ENCODE results near the gene TRPV6.

The TRPV6 gene

DNA sequence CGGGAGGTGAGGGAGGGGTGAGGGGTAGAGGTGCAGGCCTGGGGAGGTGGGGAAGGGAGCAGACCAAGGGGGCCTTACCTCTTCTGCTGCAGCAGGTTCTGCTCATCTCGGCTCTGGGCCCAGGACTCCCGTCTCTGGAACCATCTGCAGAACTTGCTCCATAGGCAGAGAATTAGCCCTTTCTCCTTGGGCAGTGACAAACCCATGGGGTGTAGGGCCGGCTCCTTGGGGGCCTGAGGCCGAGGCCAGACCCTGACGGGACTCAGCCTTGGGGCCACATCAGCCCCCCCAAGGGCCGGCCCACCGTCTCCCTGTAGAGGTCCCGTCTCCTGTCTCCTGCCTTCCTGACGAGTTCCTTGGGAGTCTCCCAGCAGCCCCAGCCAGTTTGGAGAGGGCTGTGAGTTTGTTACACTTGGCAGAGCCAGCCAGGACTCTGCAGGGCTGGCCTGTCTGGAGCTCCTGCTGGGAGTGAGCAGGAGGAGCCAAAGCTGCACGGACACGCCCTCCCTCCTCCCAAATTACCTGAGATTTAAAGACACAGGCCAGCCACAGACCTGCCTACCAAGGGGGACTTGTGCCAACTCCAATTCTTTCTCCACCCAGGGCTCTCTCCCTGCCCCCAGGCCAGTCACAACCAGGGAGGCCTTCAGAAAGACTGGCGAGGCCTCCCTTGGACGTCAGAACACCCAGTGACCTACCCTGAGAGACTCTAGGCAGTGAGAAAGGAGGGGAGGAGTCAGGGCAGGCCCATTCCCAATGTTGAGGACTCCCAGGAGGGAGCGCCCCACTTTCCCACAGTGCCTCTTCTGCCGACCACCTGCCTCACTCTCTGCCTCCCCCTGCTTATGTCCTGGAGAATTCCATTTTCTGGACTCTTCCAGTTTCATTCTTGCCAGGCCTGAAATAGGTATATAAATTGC is at the start of gene TRPV6:
Gene TRPV6 (minus strand): TSS at position 435 of the 920 bp plus-strand sequence.
- H3K36me3 ChIP-seq (ENCODE audit: insufficient read depth, low read length) = no peaks in the 10 kb centered on the region
- no peaks in the 10 kb centered on the region for H3K4me1 ChIP-seq (ENCODE audit: insufficient read depth, low read length)
- no peak within 1 kb of the TSS for H2AFZ ChIP-seq (ENCODE audit: low read depth, low read length)
- H3K27me3 ChIP-seq (ENCODE audit: insufficient read depth, low read length) = no peaks in the 10 kb centered on the region
- H3K9me3 ChIP-seq (ENCODE audit: low read length) = no peaks in the 10 kb centered on the region
- no peak within 1 kb of the TSS for H3K4me3 ChIP-seq (ENCODE audit: low read length)

DNA sequence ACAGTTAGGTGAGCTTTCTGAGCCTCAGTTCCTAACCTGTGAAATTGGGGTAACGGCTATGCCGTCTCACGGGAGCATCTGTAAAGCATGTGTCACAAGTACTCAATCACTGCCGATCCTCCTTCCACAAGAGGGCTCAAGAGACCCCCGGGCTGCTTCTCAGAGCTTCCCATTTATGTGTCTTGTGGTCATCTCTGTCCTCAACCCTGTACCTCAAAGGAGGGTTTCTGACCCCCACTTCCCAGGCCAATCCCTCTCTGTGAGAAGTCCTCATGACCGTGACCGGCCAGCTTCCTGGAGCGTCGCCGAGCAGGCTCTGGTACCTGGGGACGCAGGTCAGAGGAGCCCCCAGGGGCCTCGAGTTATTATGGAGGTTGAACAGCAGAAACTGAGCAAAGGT is 48.5 kb upstream of the TRPV6 start:
- no peak overlapping the region for H3K4me3 ChIP-seq (ENCODE audit: low read length)
- H2AFZ ChIP-seq (ENCODE audit: low read depth, low read length) = no peak overlapping the region
- H3K9me3 ChIP-seq (ENCODE audit: low read length) = no peaks in the 10 kb centered on the region
- no peaks in the 10 kb centered on the region for H3K36me3 ChIP-seq (ENCODE audit: insufficient read depth, low read length)
- H3K4me1 ChIP-seq (ENCODE audit: insufficient read depth, low read length) = no peaks in the 10 kb centered on the region
- H3K27me3 ChIP-seq (ENCODE audit: insufficient read depth, low read length) = no peaks in the 10 kb centered on the region

DNA sequence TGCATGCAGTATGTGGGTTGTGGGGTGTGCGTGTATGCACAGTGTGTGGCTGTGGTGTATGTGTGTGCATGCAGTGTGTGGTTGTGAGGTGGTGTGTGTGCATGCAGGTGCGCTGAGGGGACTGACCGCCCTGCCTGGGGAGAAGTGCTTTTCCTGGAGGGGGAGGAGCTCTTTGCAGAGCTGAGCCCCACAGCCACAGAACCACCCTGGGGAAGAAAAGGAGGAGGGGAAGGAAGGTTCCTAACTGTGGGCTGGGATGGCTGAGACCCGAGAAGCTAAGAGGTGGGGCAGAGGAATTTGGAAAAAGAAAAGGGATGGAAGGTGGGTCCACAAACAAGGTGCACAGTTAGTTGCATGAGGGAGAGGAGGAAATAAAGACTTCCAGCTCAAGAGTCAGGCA is 48.1 kb upstream of the TRPV6 start, which contains the start of gene TRPV5:
Gene TRPV5 (minus strand): TSS at position 123 of the 400 bp plus-strand sequence. CDS start 287 bp downstream, outside the sequence.
- Histone ChIP-seq H3K4me1 (ENCODE audit: insufficient read depth, low read length) (no peaks in the 10 kb centered on the region), H2AFZ (ENCODE audit: low read depth, low read length) (no peak within 1 kb of the TSS), H3K36me3 (ENCODE audit: insufficient read depth, low read length) (no peaks in the 10 kb centered on the region), H3K4me3 (ENCODE audit: low read length) (no peak within 1 kb of the TSS), H3K9me3 (ENCODE audit: low read length) (no peaks in the 10 kb centered on the region), H3K27me3 (ENCODE audit: insufficient read depth, low read length) (no peaks in the 10 kb centered on the region)

DNA sequence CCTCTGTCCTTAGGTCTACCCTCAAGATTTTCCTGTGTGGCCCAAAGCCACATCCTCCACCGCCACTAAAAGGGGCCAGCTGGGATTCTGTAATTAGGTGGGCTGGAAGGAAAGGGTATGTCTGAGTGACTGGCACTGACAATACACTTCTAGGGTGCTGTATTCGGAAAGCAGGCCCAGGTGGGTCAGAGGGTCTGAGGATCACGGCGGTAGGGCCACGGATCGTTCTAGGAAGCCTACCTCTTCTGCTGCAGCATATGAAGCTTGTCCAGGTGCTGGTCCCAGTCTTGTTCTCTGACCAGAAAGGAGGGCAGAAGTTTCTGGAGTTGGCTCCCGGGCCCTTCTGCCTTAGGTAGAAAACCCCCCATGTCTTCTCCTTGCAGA is 47.5 kb upstream of the TRPV6 start:
- Histone ChIP-seq H2AFZ (ENCODE audit: low read depth, low read length) (no peak overlapping the region), H3K27me3 (ENCODE audit: insufficient read depth, low read length) (no peaks in the 10 kb centered on the region), H3K36me3 (ENCODE audit: insufficient read depth, low read length) (no peaks in the 10 kb centered on the region), H3K4me3 (ENCODE audit: low read length) (no peak overlapping the region), H3K4me1 (ENCODE audit: insufficient read depth, low read length) (no peaks in the 10 kb centered on the region), H3K9me3 (ENCODE audit: low read length) (no peaks in the 10 kb centered on the region)

DNA sequence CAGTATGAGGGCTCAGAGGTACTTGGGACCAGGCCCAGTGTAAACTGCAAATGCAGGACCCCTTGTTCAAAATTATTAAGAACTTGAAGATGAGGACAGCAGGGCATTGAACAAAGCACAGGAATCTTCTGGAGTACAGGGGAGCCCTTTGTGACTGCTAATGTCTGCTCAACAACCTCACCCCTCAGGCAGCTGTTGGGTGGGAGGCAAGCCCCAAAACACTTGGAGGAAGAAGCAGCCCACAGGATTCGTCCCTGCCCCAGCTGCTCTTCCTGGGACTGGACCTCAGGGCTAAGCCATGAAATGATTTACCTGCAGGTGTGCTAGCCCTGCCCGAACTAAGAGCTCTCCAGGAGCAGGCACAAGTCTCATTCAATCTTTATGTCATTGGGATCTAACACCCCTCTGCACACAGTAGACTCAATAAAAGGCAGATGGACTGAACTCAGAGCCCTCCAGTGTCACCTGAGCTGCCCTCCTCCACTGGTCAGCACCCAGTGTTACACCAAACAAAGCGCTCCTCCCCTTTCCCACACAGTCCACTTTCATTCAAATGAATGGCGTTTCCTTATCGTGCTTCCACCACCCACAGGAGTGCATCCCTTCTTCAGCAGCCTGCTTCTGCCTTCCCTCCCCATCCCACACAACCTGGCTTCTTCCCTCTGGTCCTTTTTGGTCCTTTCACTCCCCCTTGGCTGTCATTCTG is 47.0 kb upstream of the TRPV6 start:
- H3K4me3 ChIP-seq (ENCODE audit: low read length) = no peak overlapping the region
- H3K4me1 ChIP-seq (ENCODE audit: insufficient read depth, low read length) = no peaks in the 10 kb centered on the region
- no peak overlapping the region for H2AFZ ChIP-seq (ENCODE audit: low read depth, low read length)
- no peaks in the 10 kb centered on the region for H3K36me3 ChIP-seq (ENCODE audit: insufficient read depth, low read length)
- no peaks in the 10 kb centered on the region for H3K27me3 ChIP-seq (ENCODE audit: insufficient read depth, low read length)
- no peaks in the 10 kb centered on the region for H3K9me3 ChIP-seq (ENCODE audit: low read length)

DNA sequence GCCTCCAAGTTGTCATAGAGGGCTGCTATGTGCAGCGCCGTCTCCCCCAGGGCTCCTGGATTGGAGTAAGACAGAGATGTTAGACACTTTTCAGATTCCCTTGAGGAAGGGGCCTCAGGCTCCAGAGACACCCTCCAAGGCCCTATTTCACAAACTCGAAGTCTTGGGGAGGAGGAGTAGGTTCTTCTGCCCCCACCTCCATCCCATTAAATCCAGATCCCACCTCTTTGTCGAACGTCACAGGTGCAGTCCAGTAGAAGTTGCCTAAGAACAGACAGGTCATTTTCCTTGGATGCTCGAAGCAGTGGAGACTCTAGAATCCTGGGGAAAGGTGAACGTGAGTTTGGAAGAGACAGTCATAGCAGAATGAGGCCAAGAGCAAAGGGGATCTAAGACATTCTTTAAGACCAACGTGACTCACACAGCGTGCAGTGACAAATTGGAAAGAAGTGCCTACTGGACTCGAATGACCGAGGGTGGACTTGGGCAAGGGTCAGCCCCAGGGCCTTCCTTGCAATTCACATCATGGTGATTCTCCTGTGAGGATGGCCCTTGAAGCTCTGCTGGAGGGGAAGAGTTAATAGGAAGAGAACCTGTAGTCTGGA is 44.7 kb upstream of the TRPV6 start:
- no peak overlapping the region for H2AFZ ChIP-seq (ENCODE audit: low read depth, low read length)
- no peak overlapping the region for H3K4me3 ChIP-seq (ENCODE audit: low read length)
- no peaks in the 10 kb centered on the region for H3K27me3 ChIP-seq (ENCODE audit: insufficient read depth, low read length)
- no peaks in the 10 kb centered on the region for H3K36me3 ChIP-seq (ENCODE audit: insufficient read depth, low read length)
- H3K4me1 ChIP-seq (ENCODE audit: insufficient read depth, low read length) = no peaks in the 10 kb centered on the region
- H3K9me3 ChIP-seq (ENCODE audit: low read length) = no peaks in the 10 kb centered on the region

DNA sequence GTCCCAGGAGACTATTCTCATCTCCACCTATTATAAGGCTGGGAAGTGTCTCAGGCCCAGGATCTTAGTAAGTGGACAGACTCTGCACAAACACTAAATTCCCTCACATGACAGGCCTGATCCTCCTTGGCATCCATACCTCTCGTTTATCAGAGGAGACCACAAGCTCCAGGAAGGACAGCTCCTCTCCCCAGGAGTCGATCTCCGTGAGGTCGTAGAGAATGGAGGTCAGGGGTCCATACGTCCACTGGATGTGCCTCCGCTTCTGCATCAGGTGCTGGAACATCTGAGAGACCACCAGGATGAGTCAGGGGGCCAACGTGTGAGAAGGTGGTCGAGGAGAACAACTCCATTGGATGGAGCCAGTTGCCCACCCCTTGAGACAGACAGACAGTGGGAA is 42.4 kb upstream of the TRPV6 start:
- no peak overlapping the region for H3K4me3 ChIP-seq (ENCODE audit: low read length)

DNA sequence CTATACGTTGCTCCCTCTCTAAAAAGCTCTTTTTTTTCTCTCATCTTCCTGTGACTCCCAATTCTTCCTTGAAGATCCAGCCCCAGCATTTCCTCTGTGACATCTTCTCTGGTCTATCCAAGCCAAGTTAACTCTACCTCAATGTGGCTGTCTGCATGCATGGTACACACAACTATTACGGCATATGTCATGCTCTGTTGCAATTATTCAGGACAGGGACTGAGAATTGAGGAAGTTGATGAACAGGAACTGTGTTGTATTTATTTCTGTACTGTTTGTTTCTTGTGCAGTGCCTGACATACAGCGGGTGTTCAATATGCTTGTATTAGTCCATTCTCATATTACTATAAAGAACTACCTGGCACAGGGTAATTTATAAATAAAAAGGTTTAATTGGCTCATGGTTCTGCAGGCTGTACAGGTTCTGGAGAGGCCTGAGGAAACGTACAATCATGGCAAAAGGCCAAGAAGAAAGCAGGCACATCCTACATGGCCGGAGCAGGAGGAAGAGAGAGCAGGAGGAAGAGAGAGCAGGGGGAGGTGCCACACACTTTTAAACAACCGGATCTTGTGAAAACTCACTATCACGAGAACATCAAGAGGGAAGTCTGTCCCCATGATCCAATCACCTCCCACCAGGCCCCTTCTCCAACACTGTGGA is 41.7 kb upstream of the TRPV6 start:
- Histone ChIP-seq H2AFZ (ENCODE audit: low read depth, low read length) (no peak overlapping the region), H3K9me3 (ENCODE audit: low read length) (no peaks in the 10 kb centered on the region), H3K4me1 (ENCODE audit: insufficient read depth, low read length) (no peaks in the 10 kb centered on the region), H3K4me3 (ENCODE audit: low read length) (no peak overlapping the region), H3K36me3 (ENCODE audit: insufficient read depth, low read length) (no peaks in the 10 kb centered on the region), H3K27me3 (ENCODE audit: insufficient read depth, low read length) (no peaks in the 10 kb centered on the region)

More for the DNA sequence above, 42.4 kb upstream of the TRPV6 start:
- Histone ChIP-seq H3K36me3 (ENCODE audit: insufficient read depth, low read length) (no peaks in the 10 kb centered on the region), H3K27me3 (ENCODE audit: insufficient read depth, low read length) (no peaks in the 10 kb centered on the region), H3K4me1 (ENCODE audit: insufficient read depth, low read length) (no peaks in the 10 kb centered on the region), H3K9me3 (ENCODE audit: low read length) (no peaks in the 10 kb centered on the region), H2AFZ (ENCODE audit: low read depth, low read length) (no peak overlapping the region)

DNA sequence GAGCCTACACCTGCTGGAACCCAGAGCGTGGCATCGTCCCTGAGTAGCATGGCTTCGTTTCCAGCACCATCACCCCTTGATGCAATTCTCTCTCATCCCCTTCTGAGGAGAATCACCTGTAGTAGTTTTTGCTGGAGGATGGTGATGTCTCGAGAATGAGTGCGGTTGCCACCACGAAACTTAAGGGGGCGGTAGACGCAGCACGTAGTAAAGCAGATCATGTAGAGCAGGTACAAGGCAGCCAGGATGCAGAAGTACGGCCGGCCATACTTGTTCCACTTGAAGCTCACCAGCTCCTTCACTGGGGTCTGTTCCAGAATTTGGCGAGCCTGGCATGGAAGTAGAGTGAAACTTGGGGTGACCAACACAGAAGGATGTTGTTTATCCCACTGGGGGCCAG is 39.9 kb upstream of the TRPV6 start:
- Histone ChIP-seq H3K36me3 (ENCODE audit: insufficient read depth, low read length) (no peaks in the 10 kb centered on the region), H3K9me3 (ENCODE audit: low read length) (no peaks in the 10 kb centered on the region), H3K27me3 (ENCODE audit: insufficient read depth, low read length) (no peaks in the 10 kb centered on the region), H3K4me1 (ENCODE audit: insufficient read depth, low read length) (no peaks in the 10 kb centered on the region), H2AFZ (ENCODE audit: low read depth, low read length) (no peak overlapping the region), H3K4me3 (ENCODE audit: low read length) (no peak overlapping the region)

DNA sequence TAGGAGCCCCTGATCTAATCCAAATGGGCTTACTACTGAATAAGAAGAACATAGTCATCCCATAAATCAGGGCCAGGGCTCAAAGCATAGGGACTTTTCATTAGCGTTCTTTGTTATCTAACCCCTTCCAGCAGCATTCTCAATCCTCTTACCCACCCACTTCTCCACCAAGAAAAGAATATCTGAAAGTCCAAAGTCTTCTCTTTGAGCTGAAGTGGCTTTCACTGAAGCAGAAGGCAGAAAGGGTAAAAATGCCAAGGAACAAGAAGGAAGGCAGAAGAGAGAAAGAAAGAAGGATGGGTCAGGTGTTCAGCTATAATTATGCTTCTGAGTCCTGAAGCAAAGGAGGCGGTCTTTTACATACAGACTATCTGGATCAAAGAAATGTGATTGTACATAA is 37.8 kb upstream of the TRPV6 start:
- Histone ChIP-seq H3K36me3 (ENCODE audit: insufficient read depth, low read length) (no peaks in the 10 kb centered on the region), H3K27me3 (ENCODE audit: insufficient read depth, low read length) (no peaks in the 10 kb centered on the region), H3K9me3 (ENCODE audit: low read length) (no peaks in the 10 kb centered on the region), H3K4me3 (ENCODE audit: low read length) (no peak overlapping the region), H2AFZ (ENCODE audit: low read depth, low read length) (no peak overlapping the region), H3K4me1 (ENCODE audit: insufficient read depth, low read length) (no peaks in the 10 kb centered on the region)

DNA sequence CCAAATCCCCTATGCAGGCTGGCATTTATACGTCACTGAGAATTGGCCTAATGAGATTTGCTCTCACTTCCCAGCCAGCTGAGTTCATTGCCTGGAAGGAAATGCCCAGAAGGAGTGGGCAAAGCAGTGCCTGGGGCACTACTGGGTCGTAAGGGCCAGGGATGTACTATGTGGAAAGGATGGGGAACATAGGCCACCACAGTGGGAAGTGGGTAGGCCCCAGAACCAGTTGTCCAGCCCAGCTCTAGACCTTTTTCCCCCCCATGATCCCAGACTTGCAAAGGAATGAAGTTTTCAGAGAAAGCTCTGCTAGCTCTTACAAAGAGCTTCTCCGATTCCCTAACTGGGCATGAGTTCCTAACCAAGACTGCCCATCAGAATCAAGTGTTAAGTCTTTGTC is 34.1 kb upstream of the TRPV6 start:
- Histone ChIP-seq H3K36me3 (ENCODE audit: insufficient read depth, low read length) (no peaks in the 10 kb centered on the region), H3K4me1 (ENCODE audit: insufficient read depth, low read length) (no peaks in the 10 kb centered on the region), H3K4me3 (ENCODE audit: low read length) (no peak overlapping the region), H3K9me3 (ENCODE audit: low read length) (no peaks in the 10 kb centered on the region), H2AFZ (ENCODE audit: low read depth, low read length) (no peak overlapping the region), H3K27me3 (ENCODE audit: insufficient read depth, low read length) (no peaks in the 10 kb centered on the region)

DNA sequence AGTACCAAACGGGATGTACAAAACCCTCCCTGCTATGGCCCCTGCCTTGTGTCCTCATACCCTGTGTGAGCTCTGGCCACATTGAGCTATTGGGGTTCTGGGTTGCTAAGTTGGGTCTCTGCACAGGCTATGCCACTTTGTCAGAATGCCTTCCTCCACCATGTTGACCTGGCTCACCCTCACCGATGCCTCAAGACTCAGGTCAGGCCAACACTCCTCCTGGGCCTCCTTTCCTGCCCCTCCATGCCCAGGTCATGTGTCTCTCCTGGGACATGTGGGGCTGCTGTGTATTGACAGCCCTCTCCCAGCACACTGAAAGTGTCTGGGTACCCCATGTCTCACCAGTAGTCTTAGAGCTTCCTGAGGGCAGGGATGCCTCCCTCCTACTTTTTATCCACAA is 33.4 kb upstream of the TRPV6 start:
- H3K9me3 ChIP-seq (ENCODE audit: low read length) = no peaks in the 10 kb centered on the region
- H3K4me3 ChIP-seq (ENCODE audit: low read length) = no peak overlapping the region
- H3K36me3 ChIP-seq (ENCODE audit: insufficient read depth, low read length) = no peaks in the 10 kb centered on the region
- no peaks in the 10 kb centered on the region for H3K27me3 ChIP-seq (ENCODE audit: insufficient read depth, low read length)
- no peak overlapping the region for H2AFZ ChIP-seq (ENCODE audit: low read depth, low read length)
- H3K4me1 ChIP-seq (ENCODE audit: insufficient read depth, low read length) = no peaks in the 10 kb centered on the region

DNA sequence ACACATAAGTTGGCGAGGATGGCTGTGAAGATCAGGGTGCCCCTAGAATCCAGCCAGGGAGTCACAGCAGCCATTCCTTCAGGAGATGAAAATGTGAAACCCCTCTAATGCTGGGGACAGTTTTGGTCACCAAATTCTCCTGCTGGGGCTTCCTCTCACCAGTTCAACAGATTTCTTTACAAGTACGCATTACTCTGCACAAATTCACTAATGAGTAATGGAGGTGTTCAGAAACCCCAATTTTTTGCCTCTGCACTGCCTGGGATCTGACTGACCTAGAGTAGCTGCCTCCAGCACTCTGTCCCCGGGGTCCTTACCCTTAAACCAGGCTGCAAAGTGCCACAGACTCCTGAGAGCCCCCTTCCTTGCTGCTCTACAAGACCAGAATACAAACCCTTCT is 31.9 kb upstream of the TRPV6 start:
- Histone ChIP-seq H3K4me1 (ENCODE audit: insufficient read depth, low read length) (no peaks in the 10 kb centered on the region), H3K9me3 (ENCODE audit: low read length) (no peaks in the 10 kb centered on the region), H3K4me3 (ENCODE audit: low read length) (no peak overlapping the region), H2AFZ (ENCODE audit: low read depth, low read length) (no peak overlapping the region), H3K36me3 (ENCODE audit: insufficient read depth, low read length) (no peaks in the 10 kb centered on the region), H3K27me3 (ENCODE audit: insufficient read depth, low read length) (no peaks in the 10 kb centered on the region)
